CD4-positive, alpha-beta T cell treated with Interleukin-4 for 1 hour (primary cell): ENCODE data around the gene PCDHGB4.
"Not testable (repeated sequence)": the region's sequence is repeated elsewhere in the genome, so short reads cannot be mapped to it uniquely, and the experiment has no call there.

Experiments
- DNase-seq, 2 donors: peaks; one replicate each; pipeline ENCODE4 v3.0.0-alpha.2; 2020 to 2022

The PCDHGB4 gene

GRCh38 chr5:141369994-141370848, 17.3 kb upstream of the PCDHGB4 start, which contains the start of gene PCDHGB3:
PCDHGB3 (plus strand) TSS chr5:141370242; CDS start chr5:141370395, 153 bp downstream.
- peak in 1 of 2 donors; percentile 47 for DNase-seq

DNA sequence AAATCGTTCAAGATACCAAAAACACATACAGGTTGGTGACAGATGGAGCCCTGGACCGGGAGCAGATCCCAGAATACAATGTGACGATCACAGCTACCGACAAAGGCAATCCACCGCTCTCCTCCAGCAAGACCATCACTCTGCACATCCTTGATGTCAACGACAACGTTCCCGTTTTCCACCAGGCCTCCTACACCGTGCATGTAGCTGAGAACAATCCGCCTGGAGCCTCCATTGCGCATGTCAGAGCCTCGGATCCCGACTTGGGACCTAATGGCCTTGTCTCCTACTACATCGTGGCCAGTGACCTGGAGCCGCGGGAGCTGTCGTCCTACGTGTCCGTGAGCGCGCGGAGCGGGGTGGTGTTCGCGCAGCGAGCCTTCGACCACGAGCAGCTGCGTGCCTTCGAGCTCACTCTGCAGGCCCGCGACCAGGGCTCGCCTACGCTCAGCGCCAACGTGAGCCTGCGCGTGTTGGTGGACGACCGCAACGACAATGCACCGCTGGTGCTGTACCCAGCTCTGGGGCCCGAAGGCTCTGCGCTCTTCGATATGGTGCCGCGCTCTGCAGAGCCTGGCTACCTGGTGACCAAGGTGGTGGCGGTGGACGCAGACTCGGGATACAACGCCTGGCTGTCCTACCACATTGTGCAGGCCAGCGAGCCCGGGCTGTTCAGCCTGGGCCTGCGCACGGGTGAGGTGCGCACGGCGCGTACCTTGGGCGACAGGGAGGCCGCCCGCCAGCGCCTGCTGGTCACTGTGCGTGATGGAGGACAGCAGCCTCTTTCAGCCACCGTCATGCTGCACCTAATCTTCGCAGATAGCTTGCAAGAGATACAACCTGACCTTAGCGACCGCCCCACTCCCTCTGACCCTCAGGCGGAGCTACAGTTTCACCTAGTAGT, 15.7 kb upstream of the PCDHGB4 start:
- DNase-seq: no peak

DNA sequence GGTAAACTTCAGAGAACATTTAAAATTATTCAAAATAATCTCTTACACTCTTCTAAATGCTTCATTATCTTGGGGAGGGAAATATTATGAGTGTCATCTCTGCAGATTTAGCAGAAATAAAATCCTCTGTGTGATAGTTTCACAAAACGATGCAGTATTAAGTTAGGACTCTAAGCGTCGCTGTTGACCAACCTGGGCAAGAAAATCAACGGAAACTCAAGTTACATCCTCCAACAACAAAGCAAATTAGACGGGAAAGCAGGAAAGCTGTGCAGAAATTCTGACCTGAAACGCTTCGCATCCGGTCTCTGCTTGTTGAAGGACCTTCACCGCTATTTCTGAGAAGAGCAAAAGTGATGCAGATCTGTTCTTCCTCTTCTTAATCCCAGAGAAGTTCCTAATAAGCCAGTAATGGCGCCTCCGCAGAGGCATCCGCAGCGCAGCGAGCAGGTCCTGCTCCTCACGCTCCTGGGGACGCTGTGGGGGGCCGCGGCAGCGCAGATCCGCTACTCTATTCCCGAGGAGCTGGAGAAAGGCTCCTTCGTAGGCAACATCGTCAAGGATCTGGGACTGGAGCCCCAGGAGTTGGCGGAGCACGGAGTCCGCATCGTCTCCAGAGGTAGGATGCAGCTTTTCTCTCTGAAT, 13.7 kb upstream of the PCDHGB4 start, which contains the start of gene PCDHGA6:
Gene PCDHGA6 (plus strand): TSS at position 219 of the 645 bp plus-strand sequence. CDS start 193 bp downstream, at position 412.
- DNase-seq: no peak

- no peak for DNase-seq
Measured at GRCh38 chr5:141374627-141375026, 12.9 kb upstream of the PCDHGB4 start.

DNA sequence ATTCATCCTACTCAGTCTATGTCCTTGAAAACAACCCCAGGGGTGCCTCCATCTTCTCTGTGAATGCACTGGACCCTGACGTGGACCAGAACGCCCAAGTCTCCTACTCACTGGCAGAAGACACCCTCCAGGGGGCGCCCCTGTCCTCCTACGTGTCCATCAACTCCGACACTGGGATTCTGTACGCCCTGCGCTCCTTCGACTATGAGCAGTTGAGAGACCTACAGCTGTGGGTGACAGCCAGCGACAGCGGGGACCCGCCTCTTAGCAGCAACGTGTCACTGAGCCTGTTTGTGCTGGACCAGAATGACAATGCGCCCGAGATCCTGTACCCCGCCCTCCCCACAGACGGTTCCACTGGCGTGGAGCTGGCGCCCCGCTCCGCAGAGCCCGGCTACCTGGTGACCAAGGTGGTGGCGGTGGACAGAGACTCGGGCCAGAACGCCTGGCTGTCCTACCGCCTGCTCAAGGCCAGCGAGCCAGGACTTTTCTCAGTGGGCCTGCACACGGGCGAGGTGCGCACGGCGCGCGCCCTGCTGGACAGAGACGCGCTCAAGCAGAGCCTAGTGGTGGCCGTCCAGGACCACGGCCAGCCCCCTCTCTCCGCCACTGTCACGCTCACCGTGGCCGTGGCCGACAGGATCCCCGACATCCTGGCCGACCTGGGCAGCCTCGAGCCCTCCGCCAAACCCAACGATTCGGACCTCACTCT, 11.9 kb upstream of the PCDHGB4 start:
- DNase-seq: not testable (repeated sequence)

GRCh38 chr5:141382469-141383294, 4.8 kb upstream of the PCDHGB4 start, which contains the start of gene PCDHGA7:
PCDHGA7 (plus strand) TSS chr5:141382742; CDS start chr5:141382900, 158 bp downstream.
- DNase-seq: peak in 1 of 2 donors; percentile 13

DNA sequence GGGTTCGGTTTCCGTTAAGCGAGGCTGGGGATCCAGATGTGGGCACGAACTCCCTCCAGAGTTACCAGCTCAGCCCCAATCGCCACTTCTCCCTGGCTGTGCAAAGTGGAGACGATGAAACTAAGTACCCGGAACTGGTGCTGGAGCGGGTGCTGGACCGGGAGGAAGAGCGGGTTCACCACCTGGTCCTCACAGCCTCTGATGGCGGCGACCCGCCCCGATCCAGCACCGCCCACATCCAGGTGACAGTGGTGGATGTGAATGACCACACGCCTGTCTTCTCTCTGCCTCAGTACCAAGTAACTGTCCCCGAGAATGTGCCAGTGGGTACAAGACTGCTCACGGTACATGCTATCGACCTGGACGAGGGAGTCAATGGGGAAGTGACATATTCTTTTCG, 4.2 kb upstream of the PCDHGB4 start:
- DNase-seq: no peak

DNA sequence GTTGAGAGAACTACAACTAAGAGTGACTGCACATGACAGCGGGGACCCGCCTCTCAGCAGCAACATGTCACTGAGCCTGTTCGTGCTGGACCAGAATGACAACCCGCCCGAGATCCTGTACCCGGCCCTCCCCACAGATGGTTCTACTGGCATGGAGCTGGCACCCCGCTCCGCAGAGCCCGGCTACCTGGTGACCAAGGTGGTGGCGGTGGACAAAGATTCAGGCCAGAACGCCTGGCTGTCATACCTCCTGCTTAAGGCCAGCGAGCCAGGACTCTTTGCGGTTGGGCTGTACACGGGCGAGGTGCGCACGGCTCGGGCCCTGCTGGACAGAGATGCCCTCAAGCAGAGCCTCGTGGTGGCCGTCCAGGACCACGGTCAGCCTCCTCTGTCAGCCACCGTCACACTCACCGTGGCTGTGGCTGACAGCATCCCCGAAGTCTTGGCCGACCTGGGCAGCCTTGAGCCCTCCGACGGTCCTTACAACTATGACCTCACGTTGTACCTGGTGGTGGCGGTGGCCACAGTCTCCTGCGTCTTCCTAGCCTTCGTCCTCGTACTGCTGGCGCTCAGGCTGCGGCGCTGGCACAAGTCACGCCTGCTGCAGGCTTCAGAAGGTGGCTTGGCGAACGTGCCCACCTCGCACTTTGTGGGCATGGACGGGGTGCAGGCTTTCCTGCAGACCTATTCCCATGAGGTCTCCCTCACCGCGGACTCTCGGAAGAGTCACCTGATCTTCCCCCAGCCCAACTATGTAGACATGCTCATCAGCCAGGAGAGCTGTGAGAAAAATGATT, 2.8 kb upstream of the PCDHGB4 start:
- DNase-seq: no peak

GRCh38 chr5:141388661-141389060, 1.2 kb downstream of the PCDHGB4 start:
- DNase-seq: no peak

DNA sequence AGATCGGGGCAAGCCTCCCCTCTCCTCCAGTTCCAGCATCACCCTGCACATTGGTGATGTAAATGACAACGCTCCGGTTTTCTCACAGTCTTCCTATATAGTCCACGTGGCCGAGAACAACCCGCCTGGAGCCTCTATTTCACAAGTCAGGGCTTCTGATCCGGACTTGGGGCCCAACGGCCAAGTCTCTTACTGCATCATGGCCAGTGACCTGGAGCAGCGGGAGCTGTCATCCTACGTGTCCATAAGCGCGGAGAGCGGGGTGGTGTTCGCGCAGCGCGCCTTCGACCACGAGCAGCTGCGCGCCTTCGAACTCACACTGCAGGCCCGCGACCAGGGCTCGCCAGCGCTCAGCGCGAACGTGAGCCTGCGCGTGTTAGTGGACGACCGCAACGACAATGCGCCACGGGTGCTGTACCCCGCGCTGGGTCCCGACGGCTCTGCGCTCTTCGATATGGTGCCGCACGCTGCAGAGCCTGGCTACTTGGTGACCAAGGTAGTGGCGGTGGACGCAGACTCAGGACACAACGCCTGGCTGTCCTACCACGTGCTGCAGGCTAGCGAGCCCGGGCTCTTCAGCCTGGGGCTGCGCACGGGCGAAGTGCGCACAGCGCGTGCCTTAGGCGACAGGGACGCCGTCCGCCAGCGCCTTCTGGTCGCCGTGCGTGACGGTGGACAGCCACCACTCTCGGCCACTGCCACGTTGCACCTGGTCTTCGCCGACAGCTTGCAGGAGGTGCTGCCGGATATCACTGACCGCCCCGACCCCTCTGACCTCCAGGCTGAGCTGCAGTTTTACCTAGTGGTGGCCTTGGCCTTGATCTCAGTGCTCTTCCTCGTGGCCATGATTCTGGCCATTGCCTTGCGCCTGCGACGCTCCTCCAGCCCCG, 1.9 kb downstream of the PCDHGB4 start:
- no peak for DNase-seq

- DNase-seq: no peak
Measured at GRCh38 chr5:141392429-141393198, 5.1 kb downstream of the PCDHGB4 start, which contains the start of gene PCDHGA8. PCDHGA8 (plus strand) TSS chr5:141392633; CDS start chr5:141392814, 181 bp downstream.

- DNase-seq: no peak
Measured at GRCh38 chr5:141393267-141393666, 5.8 kb downstream of the PCDHGB4 start.

DNA sequence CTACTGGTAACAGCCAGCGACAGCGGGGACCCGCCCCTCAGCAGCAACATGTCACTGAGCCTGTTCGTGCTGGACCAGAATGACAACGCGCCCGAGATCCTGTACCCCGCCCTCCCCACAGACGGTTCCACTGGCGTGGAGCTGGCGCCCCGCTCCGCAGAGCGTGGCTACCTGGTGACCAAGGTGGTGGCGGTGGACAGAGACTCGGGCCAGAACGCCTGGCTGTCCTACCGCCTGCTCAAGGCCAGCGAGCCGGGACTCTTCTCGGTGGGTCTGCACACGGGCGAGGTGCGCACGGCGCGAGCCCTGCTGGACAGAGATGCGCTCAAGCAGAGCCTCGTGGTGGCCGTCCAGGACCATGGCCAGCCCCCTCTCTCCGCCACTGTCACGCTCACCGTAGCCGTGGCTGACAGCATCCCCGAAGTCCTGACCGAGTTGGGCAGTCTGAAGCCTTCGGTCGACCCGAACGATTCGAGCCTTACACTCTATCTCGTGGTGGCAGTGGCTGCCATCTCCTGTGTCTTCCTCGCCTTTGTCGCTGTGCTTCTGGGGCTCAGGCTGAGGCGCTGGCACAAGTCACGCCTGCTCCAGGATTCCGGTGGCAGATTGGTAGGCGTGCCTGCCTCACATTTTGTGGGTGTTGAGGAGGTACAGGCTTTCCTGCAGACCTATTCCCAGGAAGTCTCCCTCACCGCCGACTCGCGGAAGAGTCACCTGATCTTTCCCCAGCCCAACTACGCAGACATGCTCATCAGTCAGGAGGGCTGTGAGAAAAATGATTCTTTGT, 7.1 kb downstream of the PCDHGB4 start:
- not testable (repeated sequence) for DNase-seq

DNA sequence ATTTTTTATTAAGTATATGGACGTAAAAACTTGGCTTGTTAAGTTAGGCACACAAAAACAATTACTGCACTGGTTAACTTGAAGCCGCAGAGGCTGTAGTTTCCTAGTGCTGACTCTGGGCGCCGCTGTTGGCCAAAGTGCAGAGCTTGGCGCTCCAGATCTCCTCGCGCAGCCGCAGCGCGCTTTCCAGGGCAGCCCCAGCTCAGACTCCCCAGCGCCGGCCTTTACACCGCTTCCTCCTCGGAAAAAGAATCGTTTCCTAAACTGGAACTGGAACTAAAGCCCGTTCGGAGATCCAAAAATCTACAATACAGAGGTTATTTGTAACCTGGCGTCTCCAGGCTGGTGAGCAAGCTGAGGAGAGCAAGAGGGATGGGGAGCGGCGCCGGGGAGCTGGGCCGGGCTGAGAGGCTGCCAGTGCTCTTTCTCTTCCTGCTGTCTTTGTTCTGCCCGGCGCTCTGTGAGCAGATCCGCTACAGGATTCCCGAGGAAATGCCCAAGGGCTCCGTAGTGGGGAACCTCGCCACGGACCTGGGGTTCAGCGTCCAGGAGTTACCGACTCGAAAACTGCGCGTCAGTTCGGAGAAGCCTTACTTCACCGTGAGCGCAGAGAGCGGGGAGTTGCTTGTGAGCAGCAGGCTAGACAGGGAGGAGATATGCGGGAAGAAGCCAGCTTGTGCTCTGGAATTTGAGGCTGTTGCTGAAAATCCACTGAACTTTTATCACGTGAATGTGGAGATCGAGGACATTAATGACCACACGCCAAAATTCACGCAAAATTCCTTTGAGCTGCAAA, 10.5 kb downstream of the PCDHGB4 start, which contains the start of gene PCDHGB5:
Gene PCDHGB5 (plus strand): TSS at position 192 of the 796 bp plus-strand sequence. CDS start 181 bp downstream, at position 373.
- peak; percentile 39 to 41 for DNase-seq

- DNase-seq: no peak
Measured at GRCh38 chr5:141398608-141399007, 11.1 kb downstream of the PCDHGB4 start.

GRCh38 chr5:141399555-141400258, 12.2 kb downstream of the PCDHGB4 start:
- DNase-seq: no peak
